HepG2 (cell line): ENCODE results near the gene TNIP3.

ENCODE experiments used
- CHD2 ChIP-seq: IDR thresholded peaks from 2 replicates; pipeline ENCODE4 v1.6.1; 2011; ENCODE audit warnings: low read depth, low read length, improper control_type of control experiment
- CTCF ChIP-seq: sonication (generic); formaldehyde crosslinking; IDR thresholded peaks from 2 replicates; pipeline ENCODE4 v1.5.0; 2020; ENCODE audit warnings: mild to moderate bottlenecking, missing genetic modification reagents, moderate library complexity
- EZH2 ChIP-seq: conservative IDR thresholded peaks from 2 replicates; pipeline ENCODE4 v1.6.1; 2012; ENCODE audit warnings: mild to moderate bottlenecking, low read depth, low read length, moderate library complexity
- MZF1 ChIP-seq: sonication (generic); formaldehyde crosslinking; IDR thresholded peaks from 2 replicates; pipeline ENCODE4 v1.8.1; 2023; ENCODE audit warnings: mild to moderate bottlenecking, missing genetic modification reagents, borderline replicate concordance
- NFE2L1 ChIP-seq: sonication (generic); formaldehyde crosslinking; IDR thresholded peaks from 2 replicates; pipeline ENCODE4 v1.4.0; 2020; ENCODE audit warnings: missing genetic modification reagents, mild to moderate bottlenecking, borderline replicate concordance
- ZNF546 ChIP-seq: sonication (generic); formaldehyde crosslinking; conservative IDR thresholded peaks from 2 replicates; pipeline ENCODE4 v1.8.1; 2023; ENCODE audit warnings: mild to moderate bottlenecking, missing genetic modification reagents
- ZNF782 ChIP-seq: sonication (generic); formaldehyde crosslinking; IDR thresholded peaks from 2 replicates; pipeline ENCODE4 v1.4.0; 2020; ENCODE audit warnings: missing genetic modification reagents, mild to moderate bottlenecking, borderline replicate concordance

GRCh38 chr4:121212806-121213205, 48.7 kb upstream of the TNIP3 start:
- TF ChIP-seq ZNF546 (CRISPR knock-in tag), result no peak
- no peak for TF ChIP-seq CTCF (CRISPR knock-in tag)
- no peak for TF ChIP-seq CHD2
- TF ChIP-seq ZNF782 (CRISPR knock-in tag), result no peak
- TF ChIP-seq MZF1 (CRISPR knock-in tag), result no peak
- no peak for TF ChIP-seq NFE2L1 (CRISPR knock-in tag)
- TF ChIP-seq EZH2, result no peak
